HG02852 (cell line): ENCODE measurements around the gene CELF2.
"Not testable (repeated sequence)": the region's sequence is repeated elsewhere in the genome, so short reads cannot be mapped to it uniquely, and the experiment has no call there.

ENCODE experiments used
- ATAC-seq: cut with Tn5 transposase; IDR thresholded peaks from one replicate; pipeline ENCODE4 v1.9.1; 2021; ENCODE audit warnings: mild to moderate bottlenecking, moderate library complexity; ENCODE audit not compliant: unreplicated experiment

CELF2 gene

GRCh38 chr10:11366889-11367288 lies 349.2 kb downstream of the CELF2 start:
- ATAC-seq: not testable (repeated sequence)

DNA sequence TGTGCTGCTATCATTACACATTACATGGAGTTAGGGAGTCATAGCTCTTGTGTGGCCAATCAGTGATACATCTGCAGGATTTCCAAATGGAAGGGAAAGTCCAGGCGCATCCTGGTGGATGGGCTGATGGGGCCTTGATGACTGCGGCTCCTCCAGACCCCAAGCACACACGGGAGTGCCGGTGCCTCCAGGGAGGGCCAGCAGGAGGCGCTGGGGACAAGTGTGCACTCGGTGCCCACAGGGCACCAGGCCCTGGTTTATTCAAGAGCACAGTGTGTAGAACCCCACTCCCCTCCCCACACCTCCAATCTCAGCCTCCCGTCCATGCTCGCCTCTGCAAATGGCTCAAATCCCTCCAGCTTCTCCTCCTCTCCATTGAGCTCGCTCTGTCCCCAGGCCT lies 349.8 kb downstream of the CELF2 start:
- no peak for ATAC-seq

DNA sequence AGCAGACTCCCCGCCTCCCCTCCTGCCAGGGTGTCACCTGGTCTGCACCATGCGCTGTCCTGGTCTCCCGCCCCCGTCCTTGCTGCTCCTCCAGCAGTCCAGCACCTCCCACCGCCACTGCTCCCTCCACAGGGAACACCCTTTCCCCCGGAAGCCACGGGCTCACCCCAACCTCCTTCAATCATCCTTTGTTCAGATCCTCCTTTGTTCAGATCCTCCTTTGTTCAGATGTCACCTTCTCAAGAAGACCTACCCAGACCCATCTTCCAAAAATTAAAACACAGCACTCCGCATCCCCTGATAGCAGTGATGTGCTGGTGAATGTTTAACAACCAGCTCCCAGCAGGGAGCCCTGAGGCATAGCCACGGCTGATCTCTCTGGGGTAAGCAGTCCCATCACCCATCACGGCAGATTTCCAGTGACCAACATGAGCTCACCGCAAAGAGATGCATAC lies 356.1 kb downstream of the CELF2 start:
- ATAC-seq: no peak

DNA sequence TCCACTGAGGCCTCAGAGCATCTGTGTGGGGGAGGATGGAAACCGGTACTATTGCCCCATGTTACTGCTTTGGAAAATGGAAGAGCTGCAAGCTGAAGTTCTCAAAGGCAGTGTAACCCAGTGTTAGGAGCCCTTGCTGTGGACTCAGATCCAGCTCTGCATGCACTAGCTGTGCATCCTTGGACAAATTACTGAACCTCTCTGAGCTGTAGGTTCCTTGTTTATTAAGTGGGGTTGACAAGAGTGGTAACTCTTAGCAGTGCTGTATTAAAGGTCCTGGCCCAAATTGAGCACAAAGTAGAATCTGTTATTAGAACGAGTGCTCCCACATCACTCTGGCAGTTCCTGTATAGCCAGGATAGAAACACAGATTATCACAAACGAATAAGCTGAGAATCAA lies 359.6 kb downstream of the CELF2 start:
- no peak for ATAC-seq

GRCh38 chr10:11378835-11379234 lies 361.2 kb downstream of the CELF2 start:
- ATAC-seq: no peak

DNA sequence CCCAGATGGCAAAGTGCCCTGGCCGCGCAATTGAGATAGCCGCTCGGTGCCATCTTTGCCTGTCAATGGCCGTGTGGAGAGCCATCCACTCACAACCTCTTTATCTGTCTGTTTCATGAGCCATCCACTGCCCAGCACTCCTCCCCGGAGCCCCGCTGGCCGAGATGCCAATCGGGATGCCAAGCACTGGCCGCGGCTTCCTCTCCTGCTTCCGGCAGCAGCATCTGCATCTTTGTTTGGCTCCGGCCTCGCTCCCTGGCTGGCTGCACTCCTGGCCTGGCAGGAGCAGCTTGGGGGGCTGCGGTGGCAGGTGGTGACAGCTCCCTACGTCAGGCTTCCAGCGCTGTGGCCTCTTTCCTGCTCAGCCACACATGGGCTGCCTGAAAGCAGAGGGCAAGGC lies 362.1 kb downstream of the CELF2 start:
- no peak for ATAC-seq

- no peak for ATAC-seq
Observed at GRCh38 chr10:11381023-11381422, 363.4 kb downstream of the CELF2 start.

GRCh38 chr10:11381511-11381910 lies 363.8 kb downstream of the CELF2 start:
- no peak for ATAC-seq

DNA sequence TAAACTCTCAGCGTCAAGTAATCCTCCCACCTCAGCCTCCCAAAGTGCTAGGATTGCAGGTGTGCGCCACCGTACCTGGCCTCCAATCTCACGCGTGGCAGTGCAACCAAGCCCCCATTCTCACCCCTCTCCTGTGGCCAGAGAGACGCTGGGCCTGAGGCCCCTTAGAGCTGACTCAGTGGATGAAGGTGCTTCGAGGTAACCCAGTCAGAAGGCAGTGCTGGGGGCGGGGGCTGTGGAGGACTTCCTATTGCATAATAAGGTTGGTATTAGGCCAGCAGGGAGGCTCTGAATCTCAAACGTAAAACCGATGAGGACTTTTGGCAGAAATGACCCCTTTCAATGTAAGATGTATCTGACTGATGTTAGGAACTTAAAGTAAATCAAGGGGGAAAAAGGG lies 364.5 kb downstream of the CELF2 start:
- no peak for ATAC-seq

DNA sequence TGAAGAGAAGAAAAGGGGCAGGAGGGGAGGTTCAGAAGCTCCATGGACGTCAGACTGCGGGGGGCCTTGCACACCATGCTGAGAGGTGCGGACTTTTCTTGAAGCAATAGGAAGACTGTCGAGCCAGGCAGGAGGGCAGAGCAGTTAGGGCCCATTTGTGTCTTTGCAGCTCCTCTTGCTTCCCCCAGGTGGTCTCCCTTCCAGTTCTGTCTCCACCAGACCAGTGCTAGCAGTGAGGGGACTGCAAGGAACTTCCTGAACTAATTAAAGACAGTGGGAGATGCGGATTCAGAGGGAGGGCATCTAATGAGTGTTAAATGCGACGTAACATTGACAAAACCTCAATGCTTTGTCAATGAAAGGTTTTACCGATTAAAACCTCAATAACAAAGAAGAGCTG lies 368.4 kb downstream of the CELF2 start:
- no peak for ATAC-seq
